Aorta (tissue), 5 donors: ENCODE results near the gene KMT5B. TPM values are rescaled to one million over a fixed set of nuclear protein-coding genes. Genes with fewer than 3 reads are reported as not detected.

Source experiments
- ATAC-seq: fragments of 200-7000 bp; cut with Tn5 transposase; one replicate; pipeline ENCODE4 v1.9.1; 2022; ENCODE audit warnings: moderate library complexity; ENCODE audit not compliant: low FRiP score
- DNase-seq, 2 donors: peaks; one replicate each; pipeline ENCODE4 v3.0.0-alpha.2; 2020
- H3K27ac ChIP-seq, 2 donors: one replicate each; pipeline ENCODE4 v1.5.1; 2013; ENCODE audit warnings: low read length in 2 of 2, mild to moderate bottlenecking in 2 of 2, moderate library complexity in 2 of 2, control low read depth in 1 of 2, inconsistent platforms in 1 of 2, low read depth in 1 of 2
- H3K27me3 ChIP-seq, 2 donors: one replicate each; pipeline ENCODE4 v1.6.1; 2013; ENCODE audit warnings: control low read depth in 1 of 2, low read length in 1 of 2, mild to moderate bottlenecking in 1 of 2, moderate library complexity in 1 of 2; ENCODE audit not compliant: insufficient read depth in 2 of 2, control insufficient read depth in 1 of 2
- H3K36me3 ChIP-seq, 2 donors: one replicate each; pipeline ENCODE4 v1.6.1; 2013; ENCODE audit warnings: control low read depth in 1 of 2, low read length in 1 of 2, mild to moderate bottlenecking in 1 of 2; ENCODE audit not compliant: insufficient read depth in 2 of 2, control insufficient read depth in 1 of 2
- H3K4me1 ChIP-seq, 2 donors: one replicate each; pipeline ENCODE4 v1.6.1; 2013; ENCODE audit warnings: low read length in 2 of 2, control low read depth in 1 of 2, mild to moderate bottlenecking in 1 of 2, moderate library complexity in 1 of 2; ENCODE audit not compliant: insufficient read depth in 2 of 2, control insufficient read depth in 1 of 2
- H3K4me3 ChIP-seq, 2 donors: one replicate each; pipeline ENCODE4 v1.5.1; 2013; ENCODE audit warnings: low read length in 2 of 2, control low read depth in 1 of 2, mild to moderate bottlenecking in 1 of 2
- H3K9me3 ChIP-seq: one replicate; pipeline ENCODE4 v1.6.1; 2013; ENCODE audit warnings: mild to moderate bottlenecking, low read length; ENCODE audit not compliant: control insufficient read depth
- WGBS, 2 donors: extraction: QIAGEN DNeasy Blood & Tissue Kit; methylation state at CpG; one replicate each; pipeline ENCODE4 v1.1.7; 2013; 5-methylcytosine and 5-hydroxymethylcytosine counted together
- intact Hi-C, 2 donors: fragments of 100-400 bp; cut with DNase I; formaldehyde crosslinking; loops; one replicate each; pipeline versions ENCODE4 v1.14.2 to v1.15.0; 2022
- polyA plus RNA-seq, 2 donors: library from polyadenylated mRNA; stranded (reverse); fragments of 200-250 nt; gene quantifications; one replicate each; pipeline ENCODE4 v1.2.3, GENCODE V29; 2013
- total RNA-seq, 2 donors: library from RNA; stranded (reverse); fragmentation: NEBNext Ultra II Directional; extraction: Animal tissue kit (Norgen Biotek cat#: 25700); gene quantifications; one replicate each; pipeline ENCODE4 v1.2.1, GENCODE V29; 2021
- donor health status: healthy with polysubstance abuse.
- donor health status: Bipolar disorder and iron deficiency.
- donor health status: DM: no; HTN: no; CAD: no.
- donor health status: DM: no; HTN: no; CAD: no.
- donor health status: DM: yes; HTN: yes; CAD: no.

Gene KMT5B
- total and polyA plus RNA-seq, 4 donors, result 24.4 to 49.6 (median 33.9) TPM

DNA sequence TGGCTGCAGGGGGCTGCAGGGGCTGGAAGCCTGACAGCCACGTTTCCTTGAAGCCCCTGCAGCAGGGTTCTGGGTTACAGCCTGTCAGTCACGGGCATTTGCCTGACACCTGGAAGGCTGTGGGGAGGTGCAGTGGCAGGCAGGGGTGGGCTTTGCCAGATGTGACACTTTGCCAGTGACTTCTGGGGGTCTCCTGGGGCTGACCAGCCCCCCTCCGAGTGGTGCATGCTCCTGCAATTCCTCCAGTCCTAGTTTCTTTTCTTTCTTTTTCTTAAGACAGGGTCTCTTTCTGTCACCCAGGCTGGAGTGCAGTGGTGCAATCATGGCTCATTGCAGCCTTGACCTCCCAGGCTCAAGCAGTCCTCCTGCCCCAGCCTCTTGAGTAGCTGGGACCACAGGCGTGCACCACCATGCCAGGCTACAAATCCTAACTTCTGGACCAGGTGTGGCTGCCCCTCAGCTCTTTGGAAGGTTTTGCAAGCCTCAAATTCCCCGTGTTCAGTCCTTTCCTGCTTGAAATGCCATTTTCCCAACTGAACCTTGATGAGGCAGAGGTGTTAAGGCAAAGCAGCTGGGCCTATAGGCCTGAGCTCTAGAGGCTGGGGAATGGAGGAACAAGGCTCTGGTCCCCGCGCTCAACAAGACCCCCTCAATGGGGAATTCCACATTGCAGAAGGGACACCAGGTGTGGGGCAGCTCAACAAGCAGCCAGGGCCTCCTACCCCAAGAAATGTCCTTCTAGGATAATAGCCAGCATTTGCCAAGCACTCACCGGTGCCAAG, 71.7 kb downstream of the KMT5B start:
- Histone ChIP-seq H3K4me1 (no peaks in the 10 kb centered on the region), H3K27ac (no peak overlapping the region), H3K27me3 (no peaks in the 10 kb centered on the region), H3K9me3 (no peaks in the 10 kb centered on the region), H3K4me3 (no peak overlapping the region), H3K36me3 (no peaks in the 10 kb centered on the region)
- peak in 1 of 2 donors; percentile 54 for DNase-seq
- 80 to 86% methylated on average over 8 of the region's 8 CpGs for WGBS, 2 donors
- no peak for ATAC-seq
- intact Hi-C loops, result no loop called here

DNA sequence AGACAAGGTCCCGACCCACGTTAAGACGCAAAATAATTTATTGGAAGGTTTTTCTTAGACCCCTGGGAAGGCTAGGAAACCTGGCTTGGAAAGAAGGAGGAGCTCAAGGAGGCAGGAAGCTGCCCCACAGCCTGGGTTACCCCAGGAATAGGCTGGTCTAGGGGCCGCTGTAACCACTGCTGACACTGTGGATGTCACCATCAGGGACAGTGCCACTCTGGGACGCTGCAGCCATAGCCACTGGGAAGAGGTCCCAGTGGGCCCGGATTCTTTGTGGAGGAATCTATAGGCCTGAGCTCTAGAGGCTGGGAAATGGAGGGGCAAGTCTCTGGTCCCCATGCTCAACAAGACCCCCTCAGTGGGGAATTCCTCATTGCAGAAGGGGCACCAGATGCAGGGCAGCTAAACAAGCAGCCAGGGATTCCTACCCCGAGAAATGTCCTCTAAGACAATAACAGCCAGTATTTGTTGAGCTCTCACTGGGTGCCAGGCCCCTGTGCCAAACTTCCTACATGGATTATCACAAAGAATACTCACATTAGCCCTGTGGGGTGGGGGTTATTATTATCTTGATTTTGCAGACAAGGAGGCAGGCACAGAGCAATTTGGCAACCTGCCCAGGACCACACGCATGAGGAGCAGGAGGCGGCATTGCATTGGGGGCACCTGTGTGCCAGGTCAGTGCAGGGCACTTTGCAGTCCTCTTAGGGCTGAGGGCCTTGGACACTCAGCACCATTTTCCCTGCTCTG, 72.4 kb downstream of the KMT5B start:
- DNase-seq (peak in 1 of 2 donors; percentile 43), ATAC-seq (no peak)
- Histone ChIP-seq H3K36me3 (no peaks in the 10 kb centered on the region), H3K4me1 (no peaks in the 10 kb centered on the region), H3K27me3 (no peaks in the 10 kb centered on the region), H3K9me3 (no peaks in the 10 kb centered on the region), H3K27ac (no peak overlapping the region), H3K4me3 (no peak overlapping the region)
- intact Hi-C loops, result no loop called here
- whole genome bisulfite sequencing, 2 donors, result 82 to 88% methylated on average over 9 of the region's 9 CpGs

GRCh38 chr11:68138237-68138636, 74.9 kb downstream of the KMT5B start:
- no peaks in the 10 kb centered on the region for H3K36me3 ChIP-seq
- WGBS, 2 donors, result 42 to 55% methylated on average over 4 of the region's 4 CpGs
- no peak overlapping the region for H3K4me3 ChIP-seq
- H3K4me1 ChIP-seq, result no peaks in the 10 kb centered on the region
- H3K27ac ChIP-seq, result no peak overlapping the region
- H3K9me3 ChIP-seq, result no peaks in the 10 kb centered on the region
- H3K27me3 ChIP-seq, result no peaks in the 10 kb centered on the region
- intact Hi-C loops, result no loop called here
- ATAC-seq (no peak), DNase-seq (no peak)

DNA sequence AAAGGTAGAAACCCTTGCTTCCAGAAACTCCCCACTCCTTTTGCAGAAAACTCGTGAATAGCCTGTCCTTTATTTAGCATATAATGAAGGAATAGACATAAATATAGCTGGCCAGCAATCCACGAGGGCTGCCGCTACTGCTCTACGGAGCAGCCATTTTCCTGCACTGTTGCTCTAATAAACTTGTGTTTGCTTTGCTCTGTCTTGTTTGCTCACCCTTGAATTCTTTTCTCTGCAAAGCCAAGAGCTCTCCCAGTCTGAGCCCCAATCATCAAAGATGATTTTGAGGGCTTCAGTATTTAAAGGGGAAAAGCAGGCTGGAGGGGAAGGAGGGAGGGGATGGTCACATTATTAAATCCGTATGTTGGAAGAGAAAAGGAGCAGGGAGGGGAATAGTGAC, 75.3 kb downstream of the KMT5B start:
- intact Hi-C loops, result no loop called here

GRCh38 chr11:68136866-68137265, 76.2 kb downstream of the KMT5B start:
- DNase-seq (no peak), ATAC-seq (no peak)
- Histone ChIP-seq H3K9me3 (no peaks in the 10 kb centered on the region), H3K36me3 (no peaks in the 10 kb centered on the region), H3K4me3 (no peak overlapping the region), H3K27ac (no peak overlapping the region), H3K4me1 (no peaks in the 10 kb centered on the region), H3K27me3 (no peaks in the 10 kb centered on the region)
- intact Hi-C loops, result no loop called here
- 93 to 95% methylated on average over 8 of the region's 8 CpGs for WGBS, 2 donors

More for the DNA sequence above, 75.3 kb downstream of the KMT5B start:
- Histone ChIP-seq H3K9me3 (no peaks in the 10 kb centered on the region), H3K36me3 (no peaks in the 10 kb centered on the region), H3K27ac (no peak overlapping the region), H3K4me1 (no peaks in the 10 kb centered on the region), H3K4me3 (no peak overlapping the region), H3K27me3 (no peaks in the 10 kb centered on the region)
- WGBS, 2 donors, result 46 to 55% methylated on average over 5 of the region's 5 CpGs
- DNase-seq (no peak), ATAC-seq (no peak)

- Histone ChIP-seq H3K27ac (no peak overlapping the region), H3K9me3 (no peaks in the 10 kb centered on the region), H3K4me1 (no peaks in the 10 kb centered on the region), H3K36me3 (no peaks in the 10 kb centered on the region), H3K27me3 (no peaks in the 10 kb centered on the region), H3K4me3 (no peak overlapping the region)
- 67 to 93% methylated on average over 3 of the region's 3 CpGs for WGBS, 2 donors
- DNase-seq (peak in 1 of 2 donors; percentile 9), ATAC-seq (no peak)
- intact Hi-C loops, result no loop called here
Measured at GRCh38 chr11:68135161-68135560, 77.9 kb downstream of the KMT5B start.

DNA sequence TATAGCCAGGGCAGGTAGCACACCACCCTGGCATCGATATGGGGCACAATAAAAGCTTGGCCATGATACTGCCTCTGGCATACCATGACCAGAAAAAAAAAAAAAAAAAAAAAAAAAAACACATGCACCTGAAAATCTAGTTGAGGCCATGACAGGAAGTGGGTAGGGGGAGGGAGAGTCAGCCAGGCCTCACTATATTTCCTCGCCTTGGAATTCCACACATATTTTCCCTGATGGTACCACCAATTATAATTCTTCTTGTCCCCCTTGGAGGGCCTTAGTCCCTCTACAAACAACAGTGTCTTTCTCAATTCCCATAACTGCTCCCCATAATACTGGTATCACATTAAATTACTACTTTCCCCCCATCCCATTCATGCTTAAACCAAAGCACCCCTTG, 79.3 kb downstream of the KMT5B start:
- intact Hi-C loops, result no loop called here
- H3K27me3 ChIP-seq, result no peaks in the 10 kb centered on the region
- no peak overlapping the region for H3K4me3 ChIP-seq
- WGBS, 2 donors, result 80 to 81% methylated on average over 2 of the region's 2 CpGs
- DNase-seq (no peak), ATAC-seq (no peak)
- H3K36me3 ChIP-seq, result no peaks in the 10 kb centered on the region
- H3K9me3 ChIP-seq, result no peaks in the 10 kb centered on the region
- H3K27ac ChIP-seq, result no peak overlapping the region
- no peaks in the 10 kb centered on the region for H3K4me1 ChIP-seq

DNA sequence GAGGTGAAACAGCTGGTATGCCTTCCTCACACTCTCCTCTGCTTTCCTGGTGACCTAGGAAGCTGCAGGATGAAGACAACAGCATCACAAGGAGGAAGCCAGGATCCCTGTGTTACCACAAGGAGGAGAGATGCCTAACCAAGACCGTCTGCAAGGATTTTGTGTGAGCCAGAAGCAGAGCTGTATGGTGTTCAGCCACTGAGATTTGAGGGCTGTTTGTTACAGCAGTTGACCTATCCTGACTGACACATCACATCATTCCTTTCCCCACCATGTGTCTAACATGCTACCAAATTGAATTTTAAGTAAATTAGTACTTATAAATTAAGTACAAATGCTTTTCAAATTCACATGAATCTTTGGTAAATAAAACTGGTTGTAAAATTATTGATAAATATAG, 83.0 kb downstream of the KMT5B start:
- intact Hi-C loops, result no loop called here
- H3K9me3 ChIP-seq, result no peaks in the 10 kb centered on the region
- H3K4me1 ChIP-seq, result no peaks in the 10 kb centered on the region
- no peaks in the 10 kb centered on the region for H3K27me3 ChIP-seq
- H3K4me3 ChIP-seq, result no peak overlapping the region
- no peaks in the 10 kb centered on the region for H3K36me3 ChIP-seq
- no peak overlapping the region for H3K27ac ChIP-seq
- WGBS, 2 donors, result 88 to 96% methylated on average over 1 of the region's 1 CpG
- ATAC-seq (no peak), DNase-seq (no peak)
